K562 (cell line): ENCODE data around the gene CDK4. TPM values are rescaled to one million over a fixed set of nuclear protein-coding genes. Genes with fewer than 3 reads are reported as not detected.
A peak's percentile ranks its signal among the peaks of the same experiment; 100 is the strongest.

Source experiments
- ATAC-seq: fragments of 200-7000 bp; cut with Tn5 transposase; 3 replicates; pipeline ENCODE4 v1.9.1; 2020; ENCODE audit warnings: moderate library complexity
- BruUV-seq: library from RNA; stranded (reverse); fragments of 400-500 nt; replicated peaks from 2 replicates; lab custom pipeline; 2021; lab: Mats Ljungman, UMichigan
- CTCF ChIA-PET: fragments of 300-600 bp; formaldehyde crosslinking; extraction: SDS; loops from one replicate; lab custom pipeline; 2021; ENCODE audit warnings: low intra/inter-chr PET ratio; lab: Yijun Ruan, JAX
- POLR2A ChIA-PET: fragments of 300-600, 350-650 bp; sonication (Branson Sonifier 250); formaldehyde crosslinking; extraction: SDS; loops from one replicate; lab custom pipeline; 2021; ENCODE audit warnings: antibody characterized with exemption, inconsistent platforms; lab: Yijun Ruan, JAX
- DNase-seq, 4 experiments: peaks; one replicate each; pipeline versions ENCODE4 v3.0.0 to v3.0.0-alpha.2; 2011 to 2018; ENCODE audit warnings: low spot score in 3 of 4, mixed read lengths in 3 of 4; ENCODE audit errors: extremely low read depth in 1 of 4
- FAIRE-seq: peaks from 2 replicates; lab custom pipeline; 2011; peaks lifted over from hg19 to GRCh38; lab: Jason Lieb, UNC
- H2AFZ ChIP-seq: 2 replicates; pipeline ENCODE4 v1.6.0; 2011; ENCODE audit warnings: low read depth, low read length, control low read depth, inconsistent platforms
- H3K27ac ChIP-seq: fragments of 200-600 bp; 3 replicates; pipeline ENCODE4 v1.8.0; 2011; ENCODE audit warnings: low read depth, mild to moderate bottlenecking, control low read depth, inconsistent platforms, low read length, moderate library complexity, mixed read lengths; ENCODE audit errors: extremely low read depth
- H3K27me3 ChIP-seq, 2 experiments: fragments of 300-600 bp in 1 of 2; 2 replicates in 1 of 2; 3 replicates in 1 of 2; pipeline versions ENCODE4 v1.6.0 to v1.8.0; 2011; ENCODE audit warnings: inconsistent platforms in 2 of 2, low read length in 2 of 2, mild to moderate bottlenecking in 1 of 2, mixed read lengths in 1 of 2, moderate library complexity in 1 of 2; ENCODE audit not compliant: control insufficient read depth in 2 of 2, insufficient read depth in 2 of 2
- H3K36me3 ChIP-seq: fragments of 300-600 bp; 3 replicates; pipeline ENCODE4 v1.8.0; 2011; ENCODE audit warnings: mild to moderate bottlenecking, low read length, inconsistent platforms; ENCODE audit not compliant: control insufficient read depth, insufficient read depth
- H3K4me1 ChIP-seq, 2 experiments: fragments of 200-600 bp in 1 of 2; replicated peaks in 1 of 2; 2 replicates in 1 of 2; 3 replicates in 1 of 2; pipeline versions ENCODE4 v1.5.1 to v1.8.0; 2011; ENCODE audit warnings: inconsistent platforms in 2 of 2, low read length in 2 of 2, mild to moderate bottlenecking in 1 of 2, mixed read lengths in 1 of 2, moderate library complexity in 1 of 2; ENCODE audit not compliant: control insufficient read depth in 2 of 2, insufficient read depth in 2 of 2
- H3K4me2 ChIP-seq: 2 replicates; pipeline ENCODE4 v1.6.1; 2011; ENCODE audit warnings: low read length, control low read depth, inconsistent platforms, mixed read lengths; ENCODE audit not compliant: insufficient read depth
- H3K4me3 ChIP-seq: fragments of 200-600 bp; sonication (generic), shearing (Covaris generic); 2 replicates; pipeline ENCODE4 v1.5.1; 2016; ENCODE audit warnings: control low read depth, inconsistent platforms
- H3K79me2 ChIP-seq: fragments of 200-600 bp; 3 replicates; pipeline ENCODE4 v1.8.0; 2011; ENCODE audit warnings: low read length, inconsistent platforms; ENCODE audit not compliant: control insufficient read depth, insufficient read depth
- H3K9ac ChIP-seq, 2 experiments: 2 replicates each; pipeline versions ENCODE4 v1.6.0 to v1.6.1; 2011; ENCODE audit warnings: low read depth in 2 of 2, low read length in 2 of 2, control low read depth in 1 of 2, inconsistent platforms in 1 of 2, mild to moderate bottlenecking in 1 of 2, mixed read lengths in 1 of 2; ENCODE audit not compliant: insufficient read depth in 1 of 2
- H3K9me1 ChIP-seq: one replicate; pipeline ENCODE4 v1.6.0; 2011; ENCODE audit warnings: inconsistent platforms, mild to moderate bottlenecking, low read length, moderate library complexity; ENCODE audit not compliant: control insufficient read depth, insufficient read depth
- H3K9me3 ChIP-seq: replicated peaks from 2 replicates; pipeline ENCODE4 v1.5.1; 2011; ENCODE audit warnings: low read depth, low read length, inconsistent platforms; ENCODE audit not compliant: control insufficient read depth, insufficient read depth
- H4K20me1 ChIP-seq: replicated peaks from 2 replicates; pipeline ENCODE4 v1.6.1; 2011; ENCODE audit warnings: low read length, inconsistent platforms, mixed read lengths; ENCODE audit not compliant: control insufficient read depth, insufficient read depth
- CTCF ChIP-seq, 3 experiments: IDR thresholded peaks in 2 of 3; conservative IDR thresholded peaks in 1 of 3; 2 replicates each; pipeline ENCODE4 v1.5.1; 2011 to 2012; ENCODE audit warnings: low read length in 3 of 3, mild to moderate bottlenecking in 3 of 3, control low read depth in 2 of 3, improper control_type of control experiment in 1 of 3, inconsistent platforms in 1 of 3, low read depth in 1 of 3, mixed read lengths in 1 of 3, moderate library complexity in 1 of 3; ENCODE audit not compliant: insufficient read depth in 2 of 3
- CXXC5 ChIP-seq: fragments of 250-450 bp; sonication (Bioruptor Pico); IDR thresholded peaks from 2 replicates; pipeline ENCODE4 v1.8.0; 2022; ENCODE audit warnings: inconsistent platforms, mild to moderate bottlenecking, moderate library complexity
- DMBX1 ChIP-seq: fragments of 250-450 bp; sonication (Bioruptor Pico); IDR thresholded peaks from 2 replicates; pipeline ENCODE4 v1.8.0; 2022; ENCODE audit warnings: inconsistent platforms, mild to moderate bottlenecking, moderate library complexity, borderline replicate concordance
- HBP1 ChIP-seq: fragments of 450-650 bp; formaldehyde crosslinking; IDR thresholded peaks from 2 replicates; pipeline ENCODE4 v1.4.0; 2022; ENCODE audit warnings: missing genetic modification characterization
- HDGF ChIP-seq: fragments of 450-650 bp; IDR thresholded peaks from 2 replicates; pipeline ENCODE4 v1.6.1; 2016
- HOXB6 ChIP-seq: fragments of 250-450 bp; sonication (Bioruptor Pico); IDR thresholded peaks from 2 replicates; pipeline ENCODE4 v1.5.1; 2022; ENCODE audit warnings: mild to moderate bottlenecking, borderline replicate concordance
- ILF3 ChIP-seq: fragments of 450-650 bp; IDR thresholded peaks from 2 replicates; pipeline ENCODE4 v1.6.1; 2018; ENCODE audit warnings: antibody characterized with exemption, mild to moderate bottlenecking, moderate library complexity, borderline replicate concordance
- MYNN ChIP-seq, 2 experiments: sonication (generic); formaldehyde crosslinking in 1 of 2; IDR thresholded peaks; 2 replicates each; pipeline versions ENCODE4 v1.5.0 to v1.6.1; 2016 to 2020; ENCODE audit warnings: antibody characterized with exemption in 1 of 2, missing genetic modification reagents in 1 of 2
- TBP ChIP-seq: optimal IDR thresholded peaks from 2 replicates; pipeline ENCODE3; 2011; ENCODE audit warnings: low read depth, low read length, improper control_type of control experiment
- THRAP3 ChIP-seq: fragments of 450-650 bp; IDR thresholded peaks from 2 replicates; pipeline ENCODE4 v1.6.1; 2016; ENCODE audit warnings: mild to moderate bottlenecking, inconsistent platforms, borderline replicate concordance
- TOE1 ChIP-seq, 2 experiments: fragments of 450-650 bp in 1 of 2; sonication (generic) in 1 of 2; formaldehyde crosslinking in 1 of 2; IDR thresholded peaks; 2 replicates each; pipeline versions ENCODE4 v1.7.1 to v1.8.0; 2016 to 2022; ENCODE audit warnings: borderline replicate concordance in 2 of 2, mild to moderate bottlenecking in 2 of 2, antibody characterized with exemption in 1 of 2, inconsistent platforms in 1 of 2, low read depth in 1 of 2, missing genetic modification reagents in 1 of 2, moderate library complexity in 1 of 2
- TSHZ1 ChIP-seq: fragments of 250-450 bp; sonication (Bioruptor Pico); IDR thresholded peaks from 2 replicates; pipeline ENCODE4 v1.4.0; 2020; ENCODE audit warnings: mild to moderate bottlenecking, moderate library complexity
- ZNF589 ChIP-seq: fragments of 200-800 bp; sonication (Bioruptor generic); IDR thresholded peaks from 2 replicates; pipeline ENCODE4 v1.6.1; 2016; ENCODE audit warnings: low read depth, missing genetic modification characterization, missing compliant biosample characterization
- WGBS: fragments of 100-300 bp; shearing (Covaris generic); methylation state at CpG from one replicate; pipeline ENCODE4 v1.1.6; 2016; ENCODE audit warnings: low coverage, mixed read lengths; ENCODE audit not compliant: insufficient coverage; ENCODE audit errors: missing lambda C conversion rate; 5-methylcytosine and 5-hydroxymethylcytosine counted together
- in situ Hi-C: fragments of 300-500 bp; cut with MboI; formaldehyde crosslinking; loops from 4 replicates; pipeline ENCODE4 v1.15.0; 2018; ENCODE audit warnings: inconsistent platforms, mixed read lengths
- intact Hi-C: fragments of 100-400 bp; cut with micrococcal nuclease; formaldehyde crosslinking; loops from 2 replicates; pipeline ENCODE4 v1.14.2; 2022
- polyA plus RNA-seq, 8 experiments: library from polyadenylated mRNA; depleted of rRNA in 4 of 8; stranded (reverse) in 5 of 8; unstranded in 3 of 8; fragments of >200 nt; fragmentation: Nextera tagmentation in 2 of 8; fragmentation: Illumina TruSeq in 1 of 8; extraction: Ambion mirVana in 2 of 8; extraction: Trizol in 1 of 8; gene quantifications; 2 replicates each; pipeline versions ENCODE4 v1.2.1 to v1.2.3, GENCODE V29; 2011 to 2014; ENCODE audit warnings: inconsistent platforms in 1 of 8, missing spikeins in 1 of 8
- total RNA-seq, 7 experiments: library from RNA; depleted of rRNA in 6 of 7; stranded (reverse); fragments of >200 nt in 6 of 7; fragmentation: Illumina TruSeq in 2 of 7; extraction: Trizol in 2 of 7; gene quantifications; 2 replicates each; pipeline versions ENCODE4 v1.2.1 to v1.2.3, GENCODE V29; 2011 to 2021; ENCODE audit warnings: low replicate concordance in 1 of 7

CDK4 gene
- total and polyA plus RNA-seq, 9 of the 15 experiments (the other 6 are each of a cell fraction or from before 2014, with no cell fraction given): 37.8 to 436 (median 238) TPM

GRCh38 chr12:57751432-57751787 is 700 bp downstream of the CDK4 start:
- Histone ChIP-seq H2AFZ (0 out of 2 replicates have a peak overlapping the region, but pooled peaks have one; percentile 51), H3K4me3 (peak overlapping the region; percentile 66), H3K36me3 (peaks cover 50% of the 10 kb centered on the region), H3K9ac (peak overlapping the region; percentile 97), H3K9me3 (no peaks in the 10 kb centered on the region), H3K4me1 (peaks cover 29 to 39% of the 10 kb centered on the region in 2 experiments), H3K4me2 (peak overlapping the region; percentile 99), H3K27me3 (no peaks in the 10 kb centered on the region; a peak in 1 of 5 replicates), H4K20me1 (no peaks in the 10 kb centered on the region), H3K79me2 (peaks cover 44% of the 10 kb centered on the region), H3K9me1 (no peaks in the 10 kb centered on the region), H3K27ac (peak overlapping the region; percentile 96)
- DNase-seq (no peak), ATAC-seq (peak; percentile 14), FAIRE-seq (no peak)
- intact Hi-C loops (no loop called here), in situ Hi-C loops (no loop called here)
- BruUV-seq: no TSS peak
- WGBS: 0% methylated on average over 8 of the region's 8 CpGs
- TF ChIP-seq TOE1 (IDR thresholded peaks at IDR 0.05; ENCODE audit: borderline replicate concordance): no peak
- no peak for TF ChIP-seq TOE1 (CRISPR knock-in tag; IDR thresholded peaks at IDR 0.05; ENCODE audit: borderline replicate concordance, low read depth)
- peak; percentile 54; the same call in 1 of the 2 replicates for TF ChIP-seq HDGF
- TF ChIP-seq DMBX1: no peak
- 0 out of 2 replicates have a peak, but pooled peaks have one; percentile 18 for TF ChIP-seq THRAP3
- peak; percentile 41; the same call in 1 of the 2 replicates for TF ChIP-seq HBP1 (CRISPR knock-in tag)
- 0 out of 6 replicates have a peak, but pooled peaks of 1 of the 3 experiments have one; percentile 12 for TF ChIP-seq CTCF (IDR thresholded peaks at IDR 0.05 in 2 of 3, conservative IDR thresholded peaks at IDR 0.05 in 1 of 3; ENCODE audit: insufficient read depth in 2 of 3, low read depth in 1 of 3, low read length in 3 of 3)
- no peak for TF ChIP-seq TSHZ1 (CRISPR knock-in tag)
- peak; percentile 34 for TF ChIP-seq TBP
- no peak for TF ChIP-seq ILF3
- TF ChIP-seq CXXC5 (CRISPR knock-in tag): no peak
- TF ChIP-seq MYNN (IDR thresholded peaks at IDR 0.05): 0 out of 2 replicates have a peak, but pooled peaks have one; percentile 12
- TF ChIP-seq MYNN (CRISPR knock-in tag; IDR thresholded peaks at IDR 0.05): no peak
- TF ChIP-seq HOXB6 (CRISPR knock-in tag): no peak
- no peak for TF ChIP-seq ZNF589
- ChIA-PET POLR2A (interaction anchor here (0.6 to 1.2 kb wide), 3 partner anchors 19 to 232 kb away, joined by 3 to 5 read pairs (median 4); no protein-coding TSS in a partner anchor), CTCF (no interaction called here)
